GM12865 (cell line): ENCODE data around the gene SSH3.

Experiments
- DNase-seq: peaks from one replicate; pipeline ENCODE4 v3.0.0; 2010; ENCODE audit warnings: low read depth
- H3K4me3 ChIP-seq: 2 replicates; pipeline ENCODE4 v1.5.1; 2011; ENCODE audit warnings: mild to moderate bottlenecking, low read depth, low read length, control low read depth
- TF ChIP-seq, protein P1 (sequence below): IDR thresholded peaks from 2 replicates; pipeline ENCODE4 v1.5.1; 2011; ENCODE audit warnings: low read length, control low read depth, low read depth, inconsistent platforms; ENCODE audit not compliant: insufficient read depth; ENCODE audit errors: missing control alignments

Gene SSH3

DNA sequence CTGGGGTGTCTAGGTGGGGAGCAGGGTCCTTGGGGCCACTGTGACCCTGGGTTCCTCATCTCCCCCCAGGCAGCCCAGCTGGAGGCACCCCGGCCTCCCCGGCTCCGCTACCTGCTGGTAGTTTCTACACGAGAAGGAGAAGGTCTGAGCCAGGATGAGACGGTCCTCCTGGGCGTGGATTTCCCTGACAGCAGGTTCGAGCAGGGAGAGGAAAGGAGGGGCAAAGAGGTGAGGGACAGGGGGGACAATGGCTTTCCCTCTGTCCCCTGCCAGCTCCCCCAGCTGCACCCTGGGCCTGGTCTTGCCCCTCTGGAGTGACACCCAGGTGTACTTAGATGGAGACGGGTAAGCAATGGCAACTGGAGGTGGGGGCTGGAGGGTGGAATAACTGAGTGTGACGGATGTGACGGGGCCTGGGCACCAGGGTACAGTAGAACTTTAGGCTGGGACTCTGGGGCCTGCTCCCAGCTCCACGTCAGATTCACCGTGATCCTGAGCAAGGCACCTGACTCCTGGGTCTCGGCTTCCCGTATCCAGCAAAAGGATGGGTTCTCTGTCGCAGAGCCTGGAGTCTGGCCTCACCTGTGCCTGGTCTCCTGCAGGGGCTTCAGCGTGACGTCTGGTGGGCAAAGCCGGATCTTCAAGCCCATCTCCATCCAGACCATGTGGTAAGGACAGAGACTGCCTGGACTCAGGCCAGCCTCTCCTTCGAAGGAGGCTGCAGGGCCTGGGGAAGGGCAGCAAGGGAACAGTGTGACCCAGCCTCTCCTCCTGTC is 3.6 kb downstream of the SSH3 start:
- H3K4me3 ChIP-seq = no peak overlapping the region
- DNase-seq = no peak
- TF ChIP-seq, protein P1, sequence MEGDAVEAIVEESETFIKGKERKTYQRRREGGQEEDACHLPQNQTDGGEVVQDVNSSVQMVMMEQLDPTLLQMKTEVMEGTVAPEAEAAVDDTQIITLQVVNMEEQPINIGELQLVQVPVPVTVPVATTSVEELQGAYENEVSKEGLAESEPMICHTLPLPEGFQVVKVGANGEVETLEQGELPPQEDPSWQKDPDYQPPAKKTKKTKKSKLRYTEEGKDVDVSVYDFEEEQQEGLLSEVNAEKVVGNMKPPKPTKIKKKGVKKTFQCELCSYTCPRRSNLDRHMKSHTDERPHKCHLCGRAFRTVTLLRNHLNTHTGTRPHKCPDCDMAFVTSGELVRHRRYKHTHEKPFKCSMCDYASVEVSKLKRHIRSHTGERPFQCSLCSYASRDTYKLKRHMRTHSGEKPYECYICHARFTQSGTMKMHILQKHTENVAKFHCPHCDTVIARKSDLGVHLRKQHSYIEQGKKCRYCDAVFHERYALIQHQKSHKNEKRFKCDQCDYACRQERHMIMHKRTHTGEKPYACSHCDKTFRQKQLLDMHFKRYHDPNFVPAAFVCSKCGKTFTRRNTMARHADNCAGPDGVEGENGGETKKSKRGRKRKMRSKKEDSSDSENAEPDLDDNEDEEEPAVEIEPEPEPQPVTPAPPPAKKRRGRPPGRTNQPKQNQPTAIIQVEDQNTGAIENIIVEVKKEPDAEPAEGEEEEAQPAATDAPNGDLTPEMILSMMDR = no peak

DNA sequence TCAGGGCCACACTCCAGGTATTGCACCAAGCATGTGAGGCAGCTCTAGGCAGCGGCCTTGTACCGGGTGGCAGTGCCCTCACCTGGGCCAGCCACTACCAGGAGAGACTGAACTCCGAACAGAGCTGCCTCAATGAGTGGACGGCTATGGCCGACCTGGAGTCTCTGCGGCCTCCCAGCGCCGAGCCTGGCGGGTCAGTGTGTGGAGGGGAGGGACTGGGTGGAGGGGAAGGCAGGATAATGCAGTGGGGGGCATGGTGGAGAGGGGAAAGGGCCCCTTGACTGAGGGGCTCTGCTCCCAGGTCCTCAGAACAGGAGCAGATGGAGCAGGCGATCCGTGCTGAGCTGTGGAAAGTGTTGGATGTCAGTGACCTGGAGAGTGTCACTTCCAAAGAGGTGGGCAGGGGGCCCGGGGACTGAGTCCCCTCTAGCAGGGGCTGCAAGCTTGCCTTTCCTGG is 4.2 kb downstream of the SSH3 start:
- DNase-seq = no peak
- no peak overlapping the region for H3K4me3 ChIP-seq
- TF ChIP-seq, protein P1 = no peak

DNA sequence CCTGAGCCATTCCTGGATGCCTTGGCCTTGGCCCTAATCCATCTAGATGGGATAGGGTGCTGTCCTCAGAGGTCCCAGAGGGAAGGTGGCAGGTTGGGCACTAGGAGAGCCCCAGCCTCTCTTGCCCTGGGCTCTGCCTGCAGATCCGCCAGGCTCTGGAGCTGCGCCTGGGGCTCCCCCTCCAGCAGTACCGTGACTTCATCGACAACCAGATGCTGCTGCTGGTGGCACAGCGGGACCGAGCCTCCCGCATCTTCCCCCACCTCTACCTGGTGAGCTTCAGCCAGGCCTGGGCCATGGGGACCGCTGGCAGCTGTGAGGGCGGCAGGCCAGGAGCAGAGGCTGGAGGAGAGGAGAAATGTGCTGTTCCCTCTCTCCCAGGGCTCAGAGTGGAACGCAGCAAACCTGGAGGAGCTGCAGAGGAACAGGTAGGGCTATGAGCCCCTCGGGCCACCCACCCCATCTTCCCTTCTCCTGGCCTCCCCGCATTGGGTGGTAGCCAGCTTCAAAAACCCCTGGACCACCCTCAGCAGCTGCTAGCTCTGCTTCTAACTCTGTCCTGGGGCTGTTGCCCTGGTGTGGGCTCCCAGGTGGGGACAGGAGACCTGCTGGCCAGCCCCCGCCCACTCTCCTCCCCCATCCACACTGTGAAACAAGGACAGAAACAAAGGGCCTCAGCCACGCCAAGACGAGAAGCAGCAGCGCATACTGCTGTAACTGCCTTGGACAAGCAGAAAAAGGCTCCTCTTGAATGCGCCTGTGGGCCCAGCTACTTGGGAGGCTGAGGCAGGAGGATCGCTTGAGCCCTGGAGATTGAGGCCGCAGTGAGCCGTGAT is 4.9 kb downstream of the SSH3 start:
- H3K4me3 ChIP-seq = no peak overlapping the region
- TF ChIP-seq, protein P1 = no peak
- DNase-seq = no peak

DNA sequence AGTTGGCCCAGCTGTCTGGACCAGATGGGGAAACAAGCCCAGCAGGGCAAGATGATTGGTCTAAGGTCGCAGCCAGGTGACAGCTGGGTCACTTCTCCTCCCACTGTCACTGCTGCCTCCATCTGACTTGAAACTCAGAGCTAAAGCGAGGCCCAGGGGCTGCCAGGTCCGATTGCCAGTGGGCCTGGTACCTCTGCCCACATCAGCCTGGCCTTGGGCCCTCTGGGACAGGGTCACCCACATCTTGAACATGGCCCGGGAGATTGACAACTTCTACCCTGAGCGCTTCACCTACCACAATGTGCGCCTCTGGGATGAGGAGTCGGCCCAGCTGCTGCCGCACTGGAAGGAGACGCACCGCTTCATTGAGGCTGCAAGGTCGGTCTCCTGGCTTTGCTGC is 5.8 kb downstream of the SSH3 start:
- no peak overlapping the region for H3K4me3 ChIP-seq
- TF ChIP-seq, protein P1 = no peak
- no peak for DNase-seq

DNA sequence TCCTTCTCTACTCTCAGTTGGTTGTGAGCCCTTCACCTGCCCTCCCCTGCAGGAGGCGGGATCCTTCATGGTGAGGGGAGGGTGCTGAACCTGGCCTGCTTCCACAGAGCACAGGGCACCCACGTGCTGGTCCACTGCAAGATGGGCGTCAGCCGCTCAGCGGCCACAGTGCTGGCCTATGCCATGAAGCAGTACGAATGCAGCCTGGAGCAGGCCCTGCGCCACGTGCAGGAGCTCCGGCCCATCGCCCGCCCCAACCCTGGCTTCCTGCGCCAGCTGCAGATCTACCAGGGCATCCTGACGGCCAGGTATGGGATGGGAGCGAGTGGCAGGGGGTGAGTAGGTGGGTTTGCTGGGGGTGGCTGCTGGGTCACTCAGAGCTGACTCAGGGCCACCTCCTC is 6.3 kb downstream of the SSH3 start:
- no peak overlapping the region for H3K4me3 ChIP-seq
- TF ChIP-seq, protein P1 = no peak
- DNase-seq = no peak

DNA sequence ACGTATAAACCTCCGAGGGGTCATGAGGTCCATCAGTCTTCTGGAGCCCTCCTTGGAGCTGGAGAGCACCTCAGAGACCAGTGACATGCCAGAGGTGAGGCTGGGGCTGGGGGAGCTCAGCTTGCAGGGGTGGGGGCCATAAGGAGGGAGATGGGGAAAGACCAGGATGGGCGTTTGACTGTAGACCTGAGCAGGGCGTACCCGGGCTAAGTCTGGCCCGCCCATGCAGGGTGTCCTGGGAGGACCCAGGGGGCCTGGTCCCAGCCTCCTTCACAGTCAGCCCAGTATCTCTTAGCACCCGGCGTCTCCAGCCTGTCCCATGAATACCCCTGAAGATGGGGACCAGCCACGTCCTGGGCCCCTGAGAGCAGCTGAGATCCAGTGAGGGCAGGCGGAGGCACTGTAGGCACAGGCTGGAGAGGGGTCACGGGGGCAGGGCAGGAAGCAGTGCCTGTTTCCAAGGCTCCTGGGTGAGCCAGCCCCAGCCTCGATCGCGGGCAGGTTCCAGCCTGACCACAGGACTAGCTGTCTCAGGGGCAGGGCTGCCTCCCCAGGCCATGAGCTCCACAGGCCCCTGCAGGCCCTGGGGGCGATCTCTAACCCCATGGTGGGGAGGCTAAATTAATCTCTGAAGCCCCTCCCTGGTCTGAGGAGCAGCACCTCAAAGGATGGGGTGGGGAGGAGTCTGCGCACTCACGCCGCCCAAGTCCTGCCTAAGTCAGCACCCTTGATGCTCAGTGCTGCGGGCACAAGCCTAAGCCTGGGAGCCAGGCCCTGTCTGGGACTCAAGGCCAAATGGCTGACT is 7.1 kb downstream of the SSH3 start:
- no peak overlapping the region for H3K4me3 ChIP-seq
- TF ChIP-seq, protein P1 = no peak
- no peak for DNase-seq
